Activated B cell treated with CpG ODN at 0.5 μM for 24 hours (primary cell): ENCODE measurements around the gene DHX36. TPM values are rescaled to one million over a fixed set of nuclear protein-coding genes. Genes with fewer than 3 reads are reported as not detected.

Source experiments
- ATAC-seq: fragments of 200-7000 bp; cut with Tn5 transposase; one replicate; pipeline ENCODE4 v1.10.0; 2021; ENCODE audit warnings: low read depth, mild to moderate bottlenecking, moderate library complexity
- CTCF ChIA-PET: fragments of 350-600 bp; sonication (Branson Sonifier 250); formaldehyde crosslinking; loops from one replicate; lab custom pipeline; 2021; ENCODE audit warnings: antibody characterized with exemption; lab: Charles Lee
- POLR2A ChIA-PET: fragments of 350-600 bp; sonication (Branson Sonifier 250); formaldehyde crosslinking; loops from one replicate; lab custom pipeline; 2021; ENCODE audit warnings: antibody characterized with exemption; lab: Charles Lee
- DNase-seq: peaks from one replicate; pipeline ENCODE4 v3.0.0; 2022
- H3K27ac Mint-ChIP-seq: one replicate; pipeline ENCODE4 v1.8.0; 2020; ENCODE audit warnings: mixed read lengths
- H3K27me3 Mint-ChIP-seq: one replicate; pipeline ENCODE4 v1.8.0; 2021; ENCODE audit warnings: mixed read lengths
- H3K36me3 Mint-ChIP-seq: one replicate; pipeline ENCODE4 v1.8.0; 2021; ENCODE audit warnings: low read depth, mixed read lengths
- H3K4me1 Mint-ChIP-seq: one replicate; pipeline ENCODE4 v1.8.0; 2021; ENCODE audit warnings: mixed read lengths
- H3K4me3 Mint-ChIP-seq: one replicate; pipeline ENCODE4 v1.8.0; 2020; ENCODE audit warnings: mild to moderate bottlenecking, mixed read lengths
- H3K9me3 Mint-ChIP-seq: one replicate; pipeline ENCODE4 v1.8.0; 2020; ENCODE audit warnings: mixed read lengths
- intact Hi-C: fragments of 100-400 bp; cut with micrococcal nuclease; formaldehyde crosslinking; loops from one replicate; pipeline ENCODE4 v1.15.1; 2024
- total RNA-seq: library from RNA; stranded (reverse); gene quantifications from 2 replicates; pipeline ENCODE4 v1.2.3, GENCODE V29; 2022
- TF ChIP-seq, protein P1 (sequence below): fragments of 200-600 bp; IDR thresholded peaks from one replicate; pipeline ENCODE4 v1.8.0; 2022; ENCODE audit warnings: antibody characterized with exemption, mild to moderate bottlenecking

DHX36 gene
- total RNA-seq, 1 donor from 2014 or later: 110 TPM

DNA sequence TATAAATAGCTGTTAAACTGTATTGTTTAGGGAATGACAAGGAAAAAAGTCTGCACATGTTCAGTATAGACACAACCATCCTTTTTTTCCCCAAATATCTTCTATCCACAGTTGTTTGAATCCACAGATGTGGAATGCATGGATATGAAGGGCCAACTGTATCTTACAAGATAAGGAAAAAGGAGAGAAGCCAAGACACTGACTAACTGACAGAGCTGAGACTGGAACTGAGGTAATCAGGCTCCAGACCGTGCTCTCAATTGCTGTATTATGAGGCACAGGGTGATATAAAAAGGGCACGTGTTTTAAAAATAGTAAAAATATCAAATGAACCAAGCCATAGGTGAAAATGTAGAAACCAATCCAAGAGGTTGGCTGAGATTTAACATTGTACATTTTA is 49.0 kb downstream of the DHX36 start:
- Mint-ChIP-seq H3K27me3 (no peaks in the 10 kb centered on the region), H3K36me3 (peaks cover 84% of the 10 kb centered on the region), H3K27ac (no peak overlapping the region), H3K9me3 (no peaks in the 10 kb centered on the region), H3K4me1 (no peaks in the 10 kb centered on the region), H3K4me3 (no peak overlapping the region)
- ATAC-seq: no peak
- TF ChIP-seq, protein P1, sequence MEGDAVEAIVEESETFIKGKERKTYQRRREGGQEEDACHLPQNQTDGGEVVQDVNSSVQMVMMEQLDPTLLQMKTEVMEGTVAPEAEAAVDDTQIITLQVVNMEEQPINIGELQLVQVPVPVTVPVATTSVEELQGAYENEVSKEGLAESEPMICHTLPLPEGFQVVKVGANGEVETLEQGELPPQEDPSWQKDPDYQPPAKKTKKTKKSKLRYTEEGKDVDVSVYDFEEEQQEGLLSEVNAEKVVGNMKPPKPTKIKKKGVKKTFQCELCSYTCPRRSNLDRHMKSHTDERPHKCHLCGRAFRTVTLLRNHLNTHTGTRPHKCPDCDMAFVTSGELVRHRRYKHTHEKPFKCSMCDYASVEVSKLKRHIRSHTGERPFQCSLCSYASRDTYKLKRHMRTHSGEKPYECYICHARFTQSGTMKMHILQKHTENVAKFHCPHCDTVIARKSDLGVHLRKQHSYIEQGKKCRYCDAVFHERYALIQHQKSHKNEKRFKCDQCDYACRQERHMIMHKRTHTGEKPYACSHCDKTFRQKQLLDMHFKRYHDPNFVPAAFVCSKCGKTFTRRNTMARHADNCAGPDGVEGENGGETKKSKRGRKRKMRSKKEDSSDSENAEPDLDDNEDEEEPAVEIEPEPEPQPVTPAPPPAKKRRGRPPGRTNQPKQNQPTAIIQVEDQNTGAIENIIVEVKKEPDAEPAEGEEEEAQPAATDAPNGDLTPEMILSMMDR: no peak
- intact Hi-C loops: no loop called here
- DNase-seq: no peak
- POLR2A ChIA-PET: no interaction called here
- CTCF ChIA-PET: no interaction called here

GRCh38 chr3:154274348-154274747 is 49.9 kb downstream of the DHX36 start:
- TF ChIP-seq, protein P1: no peak
- H3K27me3 Mint-ChIP-seq: no peaks in the 10 kb centered on the region
- H3K9me3 Mint-ChIP-seq: no peaks in the 10 kb centered on the region
- no peak overlapping the region for H3K27ac Mint-ChIP-seq
- H3K4me3 Mint-ChIP-seq: no peak overlapping the region
- ATAC-seq: no peak
- H3K4me1 Mint-ChIP-seq: no peaks in the 10 kb centered on the region
- H3K36me3 Mint-ChIP-seq: peaks cover 84% of the 10 kb centered on the region
- intact Hi-C loops: no loop called here
- ChIA-PET POLR2A (no interaction called here), CTCF (no interaction called here)
- DNase-seq: no peak

DNA sequence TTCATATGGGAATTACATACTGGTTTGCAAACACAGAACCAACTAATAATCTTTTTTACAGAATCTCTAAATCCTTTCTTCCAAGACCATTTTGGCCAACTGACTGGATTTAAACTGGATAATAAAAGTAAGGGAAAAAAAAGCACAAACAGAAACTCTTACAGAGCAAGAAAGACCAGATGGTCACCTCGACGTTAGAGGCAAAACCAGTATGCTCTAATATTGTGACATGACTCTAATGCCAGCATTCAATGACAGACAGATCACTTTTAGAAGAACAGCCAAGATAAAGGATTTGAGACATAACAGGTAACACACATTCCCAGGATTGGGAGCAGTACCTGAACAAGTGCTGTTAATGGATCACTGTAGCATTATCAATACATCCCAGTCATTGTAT is 50.9 kb downstream of the DHX36 start:
- TF ChIP-seq, protein P1: no peak
- intact Hi-C loops: no loop called here
- peaks cover 84% of the 10 kb centered on the region for H3K36me3 Mint-ChIP-seq
- DNase-seq: no peak
- ChIA-PET POLR2A (no interaction called here), CTCF (no interaction called here)
- H3K27me3 Mint-ChIP-seq: no peaks in the 10 kb centered on the region
- no peak overlapping the region for H3K27ac Mint-ChIP-seq
- H3K4me3 Mint-ChIP-seq: no peak overlapping the region
- H3K4me1 Mint-ChIP-seq: no peaks in the 10 kb centered on the region
- ATAC-seq: no peak
- no peaks in the 10 kb centered on the region for H3K9me3 Mint-ChIP-seq

DNA sequence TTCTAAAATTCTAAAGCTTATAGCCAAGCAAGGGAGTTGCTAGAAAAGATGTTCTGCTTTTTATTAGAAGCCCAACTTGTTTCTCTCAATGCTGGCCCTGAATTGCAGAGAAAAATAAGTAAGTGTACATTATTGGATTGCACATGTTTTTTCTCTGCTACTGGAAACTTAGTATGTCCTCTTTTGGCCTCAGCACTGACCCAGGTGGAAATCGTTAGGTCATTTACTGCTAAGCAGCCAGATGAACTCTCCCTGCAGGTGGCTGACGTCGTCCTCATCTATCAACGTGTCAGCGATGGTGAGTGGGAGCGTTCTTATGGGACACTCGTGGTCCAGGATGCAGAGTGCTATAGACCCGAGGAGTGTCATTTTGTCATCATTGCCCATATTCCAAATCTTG is 69.8 kb downstream of the DHX36 start:
- POLR2A ChIA-PET: no interaction called here
- H3K36me3 Mint-ChIP-seq: peaks cover 76% of the 10 kb centered on the region
- no peak overlapping the region for H3K27ac Mint-ChIP-seq
- intact Hi-C loops: no loop called here
- H3K4me3 Mint-ChIP-seq: no peak overlapping the region
- H3K27me3 Mint-ChIP-seq: no peaks in the 10 kb centered on the region
- CTCF ChIA-PET: interaction anchor here (1.0 kb wide), 1 partner anchor 1212 kb away, joined by 4 read pairs; no protein-coding TSS in a partner anchor
- TF ChIP-seq, protein P1: no peak
- ATAC-seq (no peak), DNase-seq (no peak)
- peaks cover 3% of the 10 kb centered on the region for H3K4me1 Mint-ChIP-seq
- H3K9me3 Mint-ChIP-seq: no peaks in the 10 kb centered on the region

GRCh38 chr3:154252759-154253638 is 71.3 kb downstream of the DHX36 start:
- no peak overlapping the region for H3K4me3 Mint-ChIP-seq
- ATAC-seq (peak; percentile 79), DNase-seq (peak; percentile 47)
- POLR2A ChIA-PET: no interaction called here
- peaks cover 70% of the 10 kb centered on the region for H3K36me3 Mint-ChIP-seq
- TF ChIP-seq, protein P1: peak; percentile 64
- H3K4me1 Mint-ChIP-seq: peaks cover 3% of the 10 kb centered on the region
- intact Hi-C loops: loop anchor here (1.0 kb wide), 3 partner anchors 158 to 1227 kb away; no protein-coding TSS in a partner anchor
- no peaks in the 10 kb centered on the region for H3K9me3 Mint-ChIP-seq
- CTCF ChIA-PET: interaction anchor here (1.0 to 2.0 kb wide), 4 partner anchors 11 to 1227 kb away, joined by 3 to 8 read pairs (median 4); no protein-coding TSS in a partner anchor
- no peak overlapping the region for H3K27ac Mint-ChIP-seq
- H3K27me3 Mint-ChIP-seq: no peaks in the 10 kb centered on the region
